ENCODE results near the gene ZNF827.

DNA sequence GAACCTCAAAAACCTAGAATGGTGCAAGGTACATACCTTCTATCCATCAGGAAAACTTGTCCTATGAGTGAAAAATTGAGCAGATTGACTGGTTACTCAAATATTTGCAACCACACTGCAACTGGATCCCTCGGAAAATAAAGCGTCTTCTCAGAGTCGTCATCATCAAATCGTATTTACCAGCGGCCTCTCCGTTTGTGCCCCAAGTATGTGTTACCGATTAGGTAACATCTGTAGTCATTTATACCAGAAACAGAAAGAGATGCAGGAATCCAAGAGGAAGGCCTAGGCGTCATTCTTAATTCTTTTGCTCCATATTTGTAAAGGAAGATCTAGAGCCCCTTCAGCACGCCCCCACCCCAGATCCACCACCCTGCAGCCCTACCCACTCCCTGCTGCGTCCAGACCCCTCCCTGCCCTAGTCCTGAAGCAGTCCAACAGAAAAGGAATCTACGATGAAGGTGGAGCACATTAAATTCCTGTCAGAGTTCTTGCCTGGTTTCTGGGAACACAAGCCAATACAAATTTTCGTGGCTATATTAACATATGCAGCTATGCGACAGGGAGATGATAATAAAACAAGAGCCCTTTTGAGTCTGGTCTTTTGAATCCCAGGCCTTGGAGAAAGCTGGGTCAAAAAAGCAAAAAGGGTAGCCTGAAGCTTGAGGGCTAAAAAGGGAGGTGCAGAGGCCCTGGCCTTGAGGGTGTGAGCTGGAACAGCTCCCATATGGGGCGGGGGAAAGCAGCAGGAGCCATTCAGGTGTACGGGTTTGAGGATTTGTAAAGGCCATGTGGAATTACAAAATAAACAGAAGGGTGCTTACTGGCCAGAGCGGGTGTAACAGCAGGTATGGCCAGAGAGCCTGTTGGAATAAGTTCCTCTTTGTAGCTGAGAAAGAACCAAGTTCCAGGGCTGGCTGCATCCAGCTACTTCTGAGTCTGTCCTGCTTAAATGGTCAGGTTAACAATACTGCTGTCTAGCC is 77.0 kb downstream of the ZNF827 start:
- TF ChIP-seq, protein P1, sequence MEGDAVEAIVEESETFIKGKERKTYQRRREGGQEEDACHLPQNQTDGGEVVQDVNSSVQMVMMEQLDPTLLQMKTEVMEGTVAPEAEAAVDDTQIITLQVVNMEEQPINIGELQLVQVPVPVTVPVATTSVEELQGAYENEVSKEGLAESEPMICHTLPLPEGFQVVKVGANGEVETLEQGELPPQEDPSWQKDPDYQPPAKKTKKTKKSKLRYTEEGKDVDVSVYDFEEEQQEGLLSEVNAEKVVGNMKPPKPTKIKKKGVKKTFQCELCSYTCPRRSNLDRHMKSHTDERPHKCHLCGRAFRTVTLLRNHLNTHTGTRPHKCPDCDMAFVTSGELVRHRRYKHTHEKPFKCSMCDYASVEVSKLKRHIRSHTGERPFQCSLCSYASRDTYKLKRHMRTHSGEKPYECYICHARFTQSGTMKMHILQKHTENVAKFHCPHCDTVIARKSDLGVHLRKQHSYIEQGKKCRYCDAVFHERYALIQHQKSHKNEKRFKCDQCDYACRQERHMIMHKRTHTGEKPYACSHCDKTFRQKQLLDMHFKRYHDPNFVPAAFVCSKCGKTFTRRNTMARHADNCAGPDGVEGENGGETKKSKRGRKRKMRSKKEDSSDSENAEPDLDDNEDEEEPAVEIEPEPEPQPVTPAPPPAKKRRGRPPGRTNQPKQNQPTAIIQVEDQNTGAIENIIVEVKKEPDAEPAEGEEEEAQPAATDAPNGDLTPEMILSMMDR (IDR thresholded peaks at IDR 0.05 in 2 of 3, conservative IDR thresholded peaks at IDR 0.05 in 1 of 3; ENCODE audit: insufficient read depth in 2 of 3, low read depth in 1 of 3, low read length in 3 of 3) = no peak
- TF ChIP-seq RCOR1 (IDR thresholded peaks at IDR 0.05; ENCODE audit: borderline replicate concordance in 1 of 2, low read depth in 2 of 2, low read length in 2 of 2) (no peak), NFIC (IDR thresholded peaks at IDR 0.05) (no peak), EZH2 (IDR thresholded peaks at IDR 0.05; ENCODE audit: borderline replicate concordance, low read depth, low read length) (no peak)
- TF ChIP-seq, protein P2, sequence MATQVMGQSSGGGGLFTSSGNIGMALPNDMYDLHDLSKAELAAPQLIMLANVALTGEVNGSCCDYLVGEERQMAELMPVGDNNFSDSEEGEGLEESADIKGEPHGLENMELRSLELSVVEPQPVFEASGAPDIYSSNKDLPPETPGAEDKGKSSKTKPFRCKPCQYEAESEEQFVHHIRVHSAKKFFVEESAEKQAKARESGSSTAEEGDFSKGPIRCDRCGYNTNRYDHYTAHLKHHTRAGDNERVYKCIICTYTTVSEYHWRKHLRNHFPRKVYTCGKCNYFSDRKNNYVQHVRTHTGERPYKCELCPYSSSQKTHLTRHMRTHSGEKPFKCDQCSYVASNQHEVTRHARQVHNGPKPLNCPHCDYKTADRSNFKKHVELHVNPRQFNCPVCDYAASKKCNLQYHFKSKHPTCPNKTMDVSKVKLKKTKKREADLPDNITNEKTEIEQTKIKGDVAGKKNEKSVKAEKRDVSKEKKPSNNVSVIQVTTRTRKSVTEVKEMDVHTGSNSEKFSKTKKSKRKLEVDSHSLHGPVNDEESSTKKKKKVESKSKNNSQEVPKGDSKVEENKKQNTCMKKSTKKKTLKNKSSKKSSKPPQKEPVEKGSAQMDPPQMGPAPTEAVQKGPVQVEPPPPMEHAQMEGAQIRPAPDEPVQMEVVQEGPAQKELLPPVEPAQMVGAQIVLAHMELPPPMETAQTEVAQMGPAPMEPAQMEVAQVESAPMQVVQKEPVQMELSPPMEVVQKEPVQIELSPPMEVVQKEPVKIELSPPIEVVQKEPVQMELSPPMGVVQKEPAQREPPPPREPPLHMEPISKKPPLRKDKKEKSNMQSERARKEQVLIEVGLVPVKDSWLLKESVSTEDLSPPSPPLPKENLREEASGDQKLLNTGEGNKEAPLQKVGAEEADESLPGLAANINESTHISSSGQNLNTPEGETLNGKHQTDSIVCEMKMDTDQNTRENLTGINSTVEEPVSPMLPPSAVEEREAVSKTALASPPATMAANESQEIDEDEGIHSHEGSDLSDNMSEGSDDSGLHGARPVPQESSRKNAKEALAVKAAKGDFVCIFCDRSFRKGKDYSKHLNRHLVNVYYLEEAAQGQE (IDR thresholded peaks at IDR 0.05; ENCODE audit: borderline replicate concordance) = no peak
- TF ChIP-seq, protein P2 (CRISPR knock-in tag; IDR thresholded peaks at IDR 0.05; ENCODE audit: low read depth) = no peak
- TF ChIP-seq, protein P3, sequence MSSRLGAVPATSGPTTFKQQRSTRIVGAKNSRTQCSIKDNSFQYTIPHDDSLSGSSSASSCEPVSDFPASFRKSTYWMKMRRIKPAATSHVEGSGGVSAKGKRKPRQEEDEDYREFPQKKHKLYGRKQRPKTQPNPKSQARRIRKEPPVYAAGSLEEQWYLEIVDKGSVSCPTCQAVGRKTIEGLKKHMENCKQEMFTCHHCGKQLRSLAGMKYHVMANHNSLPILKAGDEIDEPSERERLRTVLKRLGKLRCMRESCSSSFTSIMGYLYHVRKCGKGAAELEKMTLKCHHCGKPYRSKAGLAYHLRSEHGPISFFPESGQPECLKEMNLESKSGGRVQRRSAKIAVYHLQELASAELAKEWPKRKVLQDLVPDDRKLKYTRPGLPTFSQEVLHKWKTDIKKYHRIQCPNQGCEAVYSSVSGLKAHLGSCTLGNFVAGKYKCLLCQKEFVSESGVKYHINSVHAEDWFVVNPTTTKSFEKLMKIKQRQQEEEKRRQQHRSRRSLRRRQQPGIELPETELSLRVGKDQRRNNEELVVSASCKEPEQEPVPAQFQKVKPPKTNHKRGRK (tag; IDR thresholded peaks at IDR 0.05) = no peak
- TF ChIP-seq, protein P4, sequence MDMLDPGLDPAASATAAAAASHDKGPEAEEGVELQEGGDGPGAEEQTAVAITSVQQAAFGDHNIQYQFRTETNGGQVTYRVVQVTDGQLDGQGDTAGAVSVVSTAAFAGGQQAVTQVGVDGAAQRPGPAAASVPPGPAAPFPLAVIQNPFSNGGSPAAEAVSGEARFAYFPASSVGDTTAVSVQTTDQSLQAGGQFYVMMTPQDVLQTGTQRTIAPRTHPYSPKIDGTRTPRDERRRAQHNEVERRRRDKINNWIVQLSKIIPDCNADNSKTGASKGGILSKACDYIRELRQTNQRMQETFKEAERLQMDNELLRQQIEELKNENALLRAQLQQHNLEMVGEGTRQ (CRISPR knock-in tag; IDR thresholded peaks at IDR 0.05) = no peak

Data from K562 (cell line).